WERI-Rb-1 (cell line): Measurements from ENCODE around the gene LEMD1.

Source experiments
- DNase-seq: peaks from one replicate; pipeline ENCODE4 v3.0.0-alpha.2; 2020
- H3K27ac ChIP-seq: fragments of 250-450 bp; sonication (Bioruptor Pico); 2 replicates; pipeline ENCODE4 v1.5.1; 2020; ENCODE audit warnings: mild to moderate bottlenecking, moderate library complexity
- H3K27me3 ChIP-seq: fragments of 250-450 bp; sonication (Bioruptor Pico); 2 replicates; pipeline ENCODE4 v1.5.1; 2021; ENCODE audit warnings: mild to moderate bottlenecking, low read depth, moderate library complexity; ENCODE audit not compliant: insufficient read depth, severe bottlenecking
- H3K36me3 ChIP-seq: fragments of 250-450 bp; sonication (Bioruptor Pico); 2 replicates; pipeline ENCODE4 v1.5.1; 2020; ENCODE audit warnings: mild to moderate bottlenecking, moderate library complexity
- H3K4me3 ChIP-seq: 2 replicates; pipeline ENCODE4 v1.5.1; 2011; ENCODE audit warnings: low read depth, mild to moderate bottlenecking, control low read depth, low read length
- H3K9me3 ChIP-seq: fragments of 250-450 bp; sonication (Bioruptor Pico); 2 replicates; pipeline ENCODE4 v1.5.1; 2021; ENCODE audit warnings: mild to moderate bottlenecking, moderate library complexity; ENCODE audit not compliant: severe bottlenecking
- TF ChIP-seq, protein P1 (sequence below): IDR thresholded peaks from 2 replicates; pipeline ENCODE4 v1.5.1; 2011; ENCODE audit warnings: low read depth, mild to moderate bottlenecking, control low read depth, inconsistent platforms, low read length

The LEMD1 gene

GRCh38 chr1:205359771-205360565 lies 61.9 kb downstream of the LEMD1 start:
- Histone ChIP-seq H3K9me3 (no peaks in the 10 kb centered on the region), H3K36me3 (no peaks in the 10 kb centered on the region), H3K4me3 (peak overlapping the region; percentile 39), H3K27me3 (no peaks in the 10 kb centered on the region), H3K27ac (peak overlapping the region; percentile 97)
- TF ChIP-seq, protein P1, sequence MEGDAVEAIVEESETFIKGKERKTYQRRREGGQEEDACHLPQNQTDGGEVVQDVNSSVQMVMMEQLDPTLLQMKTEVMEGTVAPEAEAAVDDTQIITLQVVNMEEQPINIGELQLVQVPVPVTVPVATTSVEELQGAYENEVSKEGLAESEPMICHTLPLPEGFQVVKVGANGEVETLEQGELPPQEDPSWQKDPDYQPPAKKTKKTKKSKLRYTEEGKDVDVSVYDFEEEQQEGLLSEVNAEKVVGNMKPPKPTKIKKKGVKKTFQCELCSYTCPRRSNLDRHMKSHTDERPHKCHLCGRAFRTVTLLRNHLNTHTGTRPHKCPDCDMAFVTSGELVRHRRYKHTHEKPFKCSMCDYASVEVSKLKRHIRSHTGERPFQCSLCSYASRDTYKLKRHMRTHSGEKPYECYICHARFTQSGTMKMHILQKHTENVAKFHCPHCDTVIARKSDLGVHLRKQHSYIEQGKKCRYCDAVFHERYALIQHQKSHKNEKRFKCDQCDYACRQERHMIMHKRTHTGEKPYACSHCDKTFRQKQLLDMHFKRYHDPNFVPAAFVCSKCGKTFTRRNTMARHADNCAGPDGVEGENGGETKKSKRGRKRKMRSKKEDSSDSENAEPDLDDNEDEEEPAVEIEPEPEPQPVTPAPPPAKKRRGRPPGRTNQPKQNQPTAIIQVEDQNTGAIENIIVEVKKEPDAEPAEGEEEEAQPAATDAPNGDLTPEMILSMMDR: no peak
- peak; percentile 98 for DNase-seq

GRCh38 chr1:205358579-205358978 lies 63.3 kb downstream of the LEMD1 start:
- no peak overlapping the region for H3K4me3 ChIP-seq
- H3K27ac ChIP-seq: peak overlapping the region; percentile 97
- H3K27me3 ChIP-seq: no peaks in the 10 kb centered on the region
- no peaks in the 10 kb centered on the region for H3K36me3 ChIP-seq
- TF ChIP-seq, protein P1: no peak
- no peaks in the 10 kb centered on the region for H3K9me3 ChIP-seq
- no peak for DNase-seq

DNA sequence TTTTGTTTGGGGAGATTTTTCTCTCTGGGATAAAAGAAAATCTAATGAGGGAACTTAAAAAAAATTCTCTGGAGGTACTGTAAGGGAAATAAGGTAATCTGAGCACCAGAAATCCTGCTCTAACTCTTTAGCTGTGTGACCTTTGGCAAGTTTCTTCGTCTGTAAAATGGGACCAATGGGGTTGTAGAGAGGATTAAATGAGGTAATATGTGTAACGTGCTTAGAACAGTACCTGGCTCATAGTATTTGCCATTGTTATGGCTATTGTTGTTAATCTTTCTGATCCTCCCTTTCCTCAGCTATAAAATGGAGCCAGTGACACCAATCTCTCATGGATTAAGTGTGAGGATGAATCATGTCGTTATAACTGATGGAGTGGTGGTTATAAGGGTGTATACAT lies 64.3 kb downstream of the LEMD1 start:
- Histone ChIP-seq H3K4me3 (no peak overlapping the region), H3K9me3 (no peaks in the 10 kb centered on the region), H3K36me3 (no peaks in the 10 kb centered on the region), H3K27ac (no peak overlapping the region; the same call in 1 of the 2 replicates), H3K27me3 (no peaks in the 10 kb centered on the region)
- DNase-seq: no peak
- TF ChIP-seq, protein P1: no peak

GRCh38 chr1:205356440-205357139 lies 65.3 kb downstream of the LEMD1 start, which contains the start of gene KLHDC8A:
KLHDC8A (minus strand) TSS chr1:205356922; CDS start chr1:205343604, 13,318 bp downstream.
- TF ChIP-seq, protein P1: no peak
- Histone ChIP-seq H3K36me3 (no peaks in the 10 kb centered on the region), H3K27me3 (no peaks in the 10 kb centered on the region), H3K9me3 (no peaks in the 10 kb centered on the region), H3K27ac (peak within 1 kb of the TSS; percentile 17), H3K4me3 (no peak within 1 kb of the TSS)
- DNase-seq: peak; percentile 55

- H3K9me3 ChIP-seq: no peaks in the 10 kb centered on the region
Observed at GRCh38 chr1:205355075-205355453, 66.8 kb downstream of the LEMD1 start.

More at GRCh38 chr1:205355075-205355453, 66.8 kb downstream of the LEMD1 start:
- TF ChIP-seq, protein P1: 0 out of 2 replicates have a peak, but pooled peaks have one; percentile 2
- no peaks in the 10 kb centered on the region for H3K27me3 ChIP-seq
- no peak overlapping the region for H3K27ac ChIP-seq
- no peaks in the 10 kb centered on the region for H3K36me3 ChIP-seq
- DNase-seq: no peak
- H3K4me3 ChIP-seq: no peak overlapping the region
